Trophoblast cell (in vitro differentiated cells and primary cell): ENCODE measurements around the gene ZNF473.
"Not testable (repeated sequence)": the region's sequence is repeated elsewhere in the genome, so short reads cannot be mapped to it uniquely, and the experiment has no call there.

Source experiments
- DNase-seq, 2 donors: peaks; one replicate each; pipeline ENCODE4 v3.0.0-alpha.2; 2016
- H2AFZ ChIP-seq: 2 replicates; pipeline ENCODE4 v1.6.1; 2013; ENCODE audit warnings: low read length, moderate library complexity, mild to moderate bottlenecking; ENCODE audit not compliant: insufficient read depth, poor library complexity
- H2AK5ac ChIP-seq: 2 replicates; pipeline ENCODE4 v1.6.1; 2013; ENCODE audit warnings: mild to moderate bottlenecking, low read length
- H2BK120ac ChIP-seq: 2 replicates; pipeline ENCODE4 v1.6.1; 2013; ENCODE audit warnings: low read length, mild to moderate bottlenecking, moderate library complexity; ENCODE audit not compliant: insufficient read depth, poor library complexity
- H2BK12ac ChIP-seq: 2 replicates; pipeline ENCODE4 v1.6.1; 2013; ENCODE audit warnings: mild to moderate bottlenecking, low read length, moderate library complexity
- H2BK5ac ChIP-seq: 2 replicates; pipeline ENCODE4 v1.6.1; 2013; ENCODE audit warnings: low read length, low read depth, moderate library complexity, mild to moderate bottlenecking; ENCODE audit not compliant: poor library complexity
- H3K14ac ChIP-seq: 2 replicates; pipeline ENCODE4 v1.6.1; 2013; ENCODE audit warnings: mild to moderate bottlenecking, low read length
- H3K18ac ChIP-seq: 2 replicates; pipeline ENCODE4 v1.6.1; 2013; ENCODE audit warnings: mild to moderate bottlenecking, low read length
- H3K23ac ChIP-seq: 2 replicates; pipeline ENCODE4 v1.6.1; 2013; ENCODE audit warnings: low read length
- H3K27ac ChIP-seq: 2 replicates; pipeline ENCODE4 v1.5.1; 2013; ENCODE audit warnings: low read depth, mild to moderate bottlenecking, inconsistent platforms, low read length, moderate library complexity
- H3K27me3 ChIP-seq: 2 replicates; pipeline ENCODE4 v1.6.1; 2013; ENCODE audit warnings: inconsistent platforms, mild to moderate bottlenecking, low read length, moderate library complexity; ENCODE audit not compliant: insufficient read depth
- H3K36me3 ChIP-seq, 2 experiments: 1 replicate in 1 of 2; 2 replicates in 1 of 2; pipeline ENCODE4 v1.6.1; 2013; ENCODE audit warnings: low read length in 2 of 2, mild to moderate bottlenecking in 2 of 2, moderate library complexity in 1 of 2; ENCODE audit not compliant: insufficient read depth in 2 of 2, control insufficient read depth in 1 of 2
- H3K4ac ChIP-seq: 2 replicates; pipeline ENCODE4 v1.6.1; 2013; ENCODE audit warnings: low read depth, mild to moderate bottlenecking, low read length, moderate library complexity
- H3K4me1 ChIP-seq, 2 experiments: 1 replicate in 1 of 2; 2 replicates in 1 of 2; pipeline ENCODE4 v1.6.1; 2013; ENCODE audit warnings: low read length in 2 of 2, mild to moderate bottlenecking in 2 of 2, moderate library complexity in 1 of 2; ENCODE audit not compliant: insufficient read depth in 2 of 2, control insufficient read depth in 1 of 2
- H3K4me2 ChIP-seq: 2 replicates; pipeline ENCODE4 v1.6.1; 2013; ENCODE audit warnings: inconsistent platforms, mild to moderate bottlenecking, low read length, moderate library complexity
- H3K4me3 ChIP-seq: 2 replicates; pipeline ENCODE4 v1.5.1; 2013; ENCODE audit warnings: mild to moderate bottlenecking, low read depth, low read length, inconsistent platforms
- H3K79me1 ChIP-seq: one replicate; pipeline ENCODE4 v1.6.1; 2013; ENCODE audit warnings: low read length
- H3K79me2 ChIP-seq: 2 replicates; pipeline ENCODE4 v1.6.1; 2013; ENCODE audit warnings: low read length, mild to moderate bottlenecking; ENCODE audit not compliant: control insufficient read depth, insufficient read depth, poor library complexity
- H3K9ac ChIP-seq: 2 replicates; pipeline ENCODE4 v1.6.1; 2013; ENCODE audit warnings: mild to moderate bottlenecking, low read length
- H3K9me3 ChIP-seq: 2 replicates; pipeline ENCODE4 v1.6.1; 2013; ENCODE audit warnings: low read depth, mild to moderate bottlenecking, control low read depth, inconsistent platforms, low read length; ENCODE audit not compliant: insufficient read depth
- H4K12ac ChIP-seq: 2 replicates; pipeline ENCODE4 v1.6.1; 2013; ENCODE audit warnings: low read depth, mild to moderate bottlenecking, low read length, moderate library complexity
- H4K8ac ChIP-seq: 2 replicates; pipeline ENCODE4 v1.6.1; 2013; ENCODE audit warnings: low read depth, mild to moderate bottlenecking, low read length, moderate library complexity
- H4K91ac ChIP-seq: one replicate; pipeline ENCODE4 v1.6.1; 2013; ENCODE audit warnings: low read depth, mild to moderate bottlenecking, low read length, moderate library complexity
- WGBS: extraction: QIAGEN DNeasy Blood & Tissue Kit; methylation state at CpG from one replicate; pipeline ENCODE4 v1.1.7; 2013; ENCODE audit warnings: missing lambda C conversion rate; ENCODE audit not compliant: insufficient read length, insufficient coverage; ENCODE audit errors: extremely low coverage; 5-methylcytosine and 5-hydroxymethylcytosine counted together

Gene ZNF473

GRCh38 chr19:50061650-50062049 lies 35.8 kb downstream of the ZNF473 start:
- Histone ChIP-seq H3K23ac (no peak overlapping the region), H3K36me3 (no peaks in the 10 kb centered on the region), H3K27me3 (no peaks in the 10 kb centered on the region), H3K4me1 (no peaks in the 10 kb centered on the region), H2AFZ (no peak overlapping the region), H4K8ac (no peak overlapping the region), H3K79me1 (no peaks in the 10 kb centered on the region), H2AK5ac (no peak overlapping the region), H3K4me3 (no peak overlapping the region), H2BK5ac (no peak overlapping the region), H3K79me2 (no peaks in the 10 kb centered on the region), H4K91ac (no peak overlapping the region), H3K14ac (no peak overlapping the region), H3K4ac (no peak overlapping the region), H3K18ac (no peak overlapping the region), H3K4me2 (no peak overlapping the region), H2BK12ac (no peak overlapping the region), H2BK120ac (no peak overlapping the region), H3K27ac (no peak overlapping the region), H4K12ac (no peak overlapping the region), H3K9me3 (peaks cover 44% of the 10 kb centered on the region), H3K9ac (no peak overlapping the region)
- WGBS, result no CpG with 5 or more reads among the region's 5 CpGs
- DNase-seq, result no peak

GRCh38 chr19:50065938-50066337 lies 40.1 kb downstream of the ZNF473 start:
- H3K27me3 ChIP-seq, result no peaks in the 10 kb centered on the region
- H3K4me1 ChIP-seq, result no peaks in the 10 kb centered on the region
- DNase-seq, result no peak
- H4K8ac ChIP-seq, result no peak overlapping the region
- H3K18ac ChIP-seq, result no peak overlapping the region
- H2AFZ ChIP-seq, result no peak overlapping the region
- no peak overlapping the region for H3K14ac ChIP-seq
- no peak overlapping the region for H3K9ac ChIP-seq
- no peak overlapping the region for H4K91ac ChIP-seq
- H3K23ac ChIP-seq, result no peak overlapping the region
- H2BK120ac ChIP-seq, result no peak overlapping the region
- no peak overlapping the region for H3K4me3 ChIP-seq
- H2BK5ac ChIP-seq, result no peak overlapping the region
- no CpG with 5 or more reads among the region's 10 CpGs for WGBS
- H3K4me2 ChIP-seq, result no peak overlapping the region
- no peaks in the 10 kb centered on the region for H3K79me1 ChIP-seq
- no peak overlapping the region for H2AK5ac ChIP-seq
- no peak overlapping the region for H2BK12ac ChIP-seq
- no peak overlapping the region for H4K12ac ChIP-seq
- H3K4ac ChIP-seq, result no peak overlapping the region
- H3K9me3 ChIP-seq, result peaks cover 39% of the 10 kb centered on the region
- H3K27ac ChIP-seq, result no peak overlapping the region
- no peaks in the 10 kb centered on the region for H3K36me3 ChIP-seq
- no peaks in the 10 kb centered on the region for H3K79me2 ChIP-seq

DNA sequence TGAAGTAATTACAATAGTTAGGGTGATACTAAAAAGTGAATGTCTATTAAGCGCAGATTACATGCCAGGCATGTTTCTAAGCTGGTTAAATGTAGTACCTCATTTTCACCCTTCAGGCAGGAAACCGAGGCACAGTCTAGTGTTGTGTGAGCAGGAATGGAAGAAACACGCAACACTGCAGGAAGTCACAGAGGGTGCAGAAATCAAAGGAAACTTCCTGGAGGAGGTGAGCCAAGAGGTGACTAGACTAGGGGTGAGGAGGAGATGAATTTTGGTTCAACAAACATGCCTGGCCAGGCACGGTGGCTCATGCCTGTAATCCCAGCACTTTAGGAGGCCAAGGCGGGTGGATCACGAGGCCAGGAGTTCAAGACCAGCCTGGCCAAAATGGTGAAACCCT lies 41.8 kb downstream of the ZNF473 start:
- H2BK12ac ChIP-seq, result no peak overlapping the region
- H3K27me3 ChIP-seq, result no peaks in the 10 kb centered on the region
- H3K27ac ChIP-seq, result no peak overlapping the region
- no peak overlapping the region for H3K4ac ChIP-seq
- H4K8ac ChIP-seq, result no peak overlapping the region
- no peak overlapping the region for H3K14ac ChIP-seq
- no peak overlapping the region for H3K18ac ChIP-seq
- no peaks in the 10 kb centered on the region for H3K4me1 ChIP-seq
- no peaks in the 10 kb centered on the region for H3K79me1 ChIP-seq
- no peak overlapping the region for H2BK5ac ChIP-seq
- no peak overlapping the region for H3K4me2 ChIP-seq
- WGBS, result no CpG with 5 or more reads among the region's 6 CpGs
- no peak overlapping the region for H4K12ac ChIP-seq
- H3K4me3 ChIP-seq, result no peak overlapping the region
- no peak overlapping the region for H3K23ac ChIP-seq
- no peak overlapping the region for H4K91ac ChIP-seq
- no peak overlapping the region for H2BK120ac ChIP-seq
- H2AFZ ChIP-seq, result no peak overlapping the region
- no peaks in the 10 kb centered on the region for H3K79me2 ChIP-seq
- H2AK5ac ChIP-seq, result no peak overlapping the region
- no peak for DNase-seq
- H3K9ac ChIP-seq, result no peak overlapping the region
- no peaks in the 10 kb centered on the region for H3K36me3 ChIP-seq
- H3K9me3 ChIP-seq, result peaks cover 44% of the 10 kb centered on the region

- H3K4me2 ChIP-seq, H4K8ac ChIP-seq, H2AFZ ChIP-seq, H3K4me3 ChIP-seq, H3K4me1 ChIP-seq, H3K79me1 ChIP-seq, H3K79me2 ChIP-seq, H2BK12ac ChIP-seq, DNase-seq, H3K27me3 ChIP-seq, H3K36me3 ChIP-seq, H2BK5ac ChIP-seq, H3K18ac ChIP-seq, H3K14ac ChIP-seq, H2BK120ac ChIP-seq, H4K12ac ChIP-seq, H3K27ac ChIP-seq, H3K4ac ChIP-seq, H3K9ac ChIP-seq, H2AK5ac ChIP-seq, H4K91ac ChIP-seq, H3K23ac ChIP-seq: not testable (repeated sequence)
- peaks cover 47% of the 10 kb centered on the region for H3K9me3 ChIP-seq
- WGBS, result no CpG with 5 or more reads among the region's 5 CpGs
Observed at GRCh38 chr19:50068382-50068781, 42.6 kb downstream of the ZNF473 start.
